ENCODE data around the gene TRAF2. TPM values are rescaled to one million over a fixed set of nuclear protein-coding genes. Genes with fewer than 3 reads are reported as not detected.

The TRAF2 gene
- total RNA-seq, 1 experiment from 2014 or later: 23.6 TPM

DNA sequence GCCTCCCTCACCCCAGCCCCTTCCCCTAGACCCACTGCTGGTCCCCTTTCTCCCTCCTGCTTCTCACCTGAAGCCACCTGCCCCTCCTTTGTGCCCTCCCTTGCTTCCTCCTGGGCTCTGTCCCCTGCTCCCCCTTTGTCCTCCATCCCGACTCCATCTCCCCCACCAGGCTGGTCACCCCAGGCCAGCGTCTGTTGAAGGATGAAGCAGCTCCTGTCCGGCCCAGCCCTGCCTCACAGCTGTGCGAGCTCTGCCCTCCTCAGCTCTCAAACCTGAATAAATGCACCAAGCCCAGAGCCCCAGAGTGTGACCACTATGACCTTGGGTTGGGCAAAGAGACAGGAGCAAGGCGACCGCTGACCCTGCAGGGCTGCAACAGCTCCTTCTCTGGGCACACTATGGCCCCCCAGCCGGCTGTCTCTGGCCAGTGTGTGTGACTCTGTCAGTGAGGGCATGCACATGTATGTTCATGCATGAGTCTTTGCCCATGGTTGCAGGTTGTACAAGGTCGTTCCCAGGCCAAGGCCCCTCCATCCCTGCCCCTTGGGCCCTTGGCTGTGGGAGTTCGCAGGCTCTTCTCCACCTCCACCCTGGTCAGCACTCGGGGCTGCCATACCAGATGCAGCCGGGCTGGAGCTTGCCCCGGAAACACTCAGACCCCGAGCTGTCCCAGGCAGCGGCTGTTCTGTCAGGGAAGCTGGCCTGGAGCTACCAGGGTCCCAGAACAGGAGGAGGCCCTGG is 69.1 kb downstream of the TRAF2 start:
- no peak overlapping the region for H3K4me3 ChIP-seq
- H3K36me3 ChIP-seq: no peaks in the 10 kb centered on the region
- no peak for DNase-seq
- H3K27ac ChIP-seq: no peak overlapping the region
- no peaks in the 10 kb centered on the region for H3K9me3 ChIP-seq (replicated peaks)
- peaks cover 50% of the 10 kb centered on the region for H3K27me3 ChIP-seq
- no peaks in the 10 kb centered on the region for H3K4me1 ChIP-seq

DNA sequence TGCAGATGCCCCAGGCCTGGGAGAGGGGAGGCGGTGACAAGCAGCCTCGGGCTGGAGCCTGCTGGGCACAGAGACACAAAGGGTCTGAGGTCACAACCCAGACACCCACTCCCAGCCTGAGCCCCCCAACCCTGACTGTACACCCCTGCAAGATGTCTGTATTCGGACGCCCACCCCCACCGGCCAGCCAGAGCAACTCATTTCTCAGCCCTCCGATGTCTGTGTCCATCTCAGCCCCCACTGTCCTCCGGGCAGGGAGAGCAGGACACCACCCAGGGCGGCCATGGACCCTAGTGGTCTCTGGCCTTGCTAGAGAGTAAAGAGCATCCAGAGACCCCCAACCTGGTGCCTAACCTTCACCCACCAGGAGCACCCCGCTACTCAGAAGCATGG is 69.6 kb downstream of the TRAF2 start:
- H3K27me3 ChIP-seq: peaks cover 49% of the 10 kb centered on the region
- DNase-seq: no peak
- no peaks in the 10 kb centered on the region for H3K9me3 ChIP-seq (replicated peaks)
- no peak overlapping the region for H3K4me3 ChIP-seq
- no peak overlapping the region for H3K27ac ChIP-seq
- no peaks in the 10 kb centered on the region for H3K4me1 ChIP-seq
- H3K36me3 ChIP-seq: no peaks in the 10 kb centered on the region

DNA sequence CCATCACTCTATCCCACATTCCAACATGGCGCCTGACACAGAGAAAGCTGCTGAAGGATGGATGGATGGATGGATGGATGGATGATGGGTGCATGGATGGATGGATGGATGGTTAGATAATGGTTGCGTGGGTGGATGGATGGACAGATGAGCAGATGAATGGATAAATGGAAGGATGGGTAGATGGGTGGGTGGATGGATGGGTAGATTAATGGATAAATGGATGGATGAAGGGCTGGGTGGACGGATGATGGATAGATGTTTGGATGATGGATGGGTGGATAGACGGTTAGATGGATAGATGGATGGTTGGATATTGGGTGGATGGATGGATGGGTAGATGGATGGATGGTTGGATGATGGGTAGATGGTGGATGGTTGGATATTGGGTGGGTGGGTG is 70.3 kb downstream of the TRAF2 start:
- H3K36me3 ChIP-seq: no peaks in the 10 kb centered on the region
- peaks cover 48% of the 10 kb centered on the region for H3K27me3 ChIP-seq
- H3K9me3 ChIP-seq (replicated peaks): no peaks in the 10 kb centered on the region
- H3K4me1 ChIP-seq: no peaks in the 10 kb centered on the region
- no peak for DNase-seq
- H3K4me3 ChIP-seq: no peak overlapping the region
- H3K27ac ChIP-seq: no peak overlapping the region

- no peak for DNase-seq
These were observed 71.1 kb downstream of the TRAF2 start for GRCh38 chr9:136957461-136957860.

GRCh38 chr9:136957901-136958300 is 71.6 kb downstream of the TRAF2 start:
- Histone ChIP-seq H3K4me3 (no peak overlapping the region), H3K36me3 (no peaks in the 10 kb centered on the region), H3K9me3 (replicated peaks) (no peaks in the 10 kb centered on the region), H3K27me3 (peaks cover 47% of the 10 kb centered on the region), H3K4me1 (peaks cover 1% of the 10 kb centered on the region; the same call in 1 of the 2 replicates), H3K27ac (no peak overlapping the region)
- no peak for DNase-seq

More at GRCh38 chr9:136957461-136957860, 71.1 kb downstream of the TRAF2 start:
- Histone ChIP-seq H3K4me3 (no peak overlapping the region), H3K27me3 (peaks cover 47% of the 10 kb centered on the region), H3K36me3 (no peaks in the 10 kb centered on the region), H3K9me3 (replicated peaks) (no peaks in the 10 kb centered on the region), H3K4me1 (no peaks in the 10 kb centered on the region), H3K27ac (no peak overlapping the region)

- peaks cover 50% of the 10 kb centered on the region for H3K27me3 ChIP-seq
These were observed 72.2 kb downstream of the TRAF2 start for GRCh38 chr9:136958473-136958872.

GRCh38 chr9:136958898-136959850 is 72.9 kb downstream of the TRAF2 start:
- no peaks in the 10 kb centered on the region for H3K9me3 ChIP-seq (replicated peaks)
- peaks cover 49% of the 10 kb centered on the region for H3K27me3 ChIP-seq
- DNase-seq: no peak

More at GRCh38 chr9:136958473-136958872, 72.2 kb downstream of the TRAF2 start:
- DNase-seq: no peak
- Histone ChIP-seq H3K4me3 (no peak overlapping the region), H3K27ac (no peak overlapping the region), H3K4me1 (peaks cover 3% of the 10 kb centered on the region; the same call in 1 of the 2 replicates), H3K36me3 (no peaks in the 10 kb centered on the region), H3K9me3 (replicated peaks) (no peaks in the 10 kb centered on the region)

DNA sequence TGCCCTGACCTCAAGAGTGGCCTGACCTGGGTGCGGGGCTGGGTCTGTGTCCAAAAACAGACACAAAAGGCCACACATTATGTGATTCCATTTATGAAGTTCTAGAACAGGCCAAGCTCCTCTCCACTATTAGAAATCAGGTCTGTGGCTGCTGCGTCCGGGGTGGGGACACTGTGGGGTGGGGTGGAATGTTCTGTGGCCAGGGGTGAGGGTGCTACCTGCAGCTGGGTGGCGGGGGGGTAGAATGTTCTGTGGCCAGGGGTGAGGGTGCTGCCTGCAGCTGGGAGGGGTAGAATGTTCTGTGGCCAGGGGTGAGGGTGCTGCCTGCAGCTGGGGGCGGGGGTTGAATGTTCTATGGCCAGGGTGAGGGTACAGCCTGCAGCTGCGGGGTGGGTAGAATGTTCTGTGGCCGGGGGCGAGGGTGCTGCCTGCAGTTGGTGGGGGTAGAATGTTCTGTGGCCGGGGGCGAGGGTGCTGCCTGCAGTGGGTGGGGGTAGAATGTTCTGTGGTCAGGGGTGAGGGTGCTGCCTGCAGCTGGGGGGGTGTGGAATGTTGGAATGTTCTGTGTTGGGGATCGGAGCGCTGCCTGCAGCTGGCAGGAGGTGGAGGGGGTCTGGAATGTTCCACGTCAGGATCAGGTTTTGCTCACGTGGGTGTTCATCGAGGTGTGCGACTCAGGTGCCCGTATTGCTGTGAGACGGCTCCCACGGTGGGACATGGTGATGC is 74.1 kb downstream of the TRAF2 start:
- Histone ChIP-seq H3K27ac (no peak overlapping the region), H3K36me3 (no peaks in the 10 kb centered on the region), H3K27me3 (peaks cover 49% of the 10 kb centered on the region), H3K9me3 (replicated peaks) (no peaks in the 10 kb centered on the region), H3K4me1 (peaks cover 3% of the 10 kb centered on the region; the same call in 1 of the 2 replicates), H3K4me3 (no peak overlapping the region)
- no peak for DNase-seq

More at GRCh38 chr9:136958898-136959850, 72.9 kb downstream of the TRAF2 start:
- Histone ChIP-seq H3K27ac (no peak overlapping the region), H3K4me3 (no peak overlapping the region), H3K36me3 (no peaks in the 10 kb centered on the region), H3K4me1 (peaks cover 3% of the 10 kb centered on the region; the same call in 1 of the 2 replicates)

GRCh38 chr9:136960938-136961275 is 74.6 kb downstream of the TRAF2 start:
- no peaks in the 10 kb centered on the region for H3K9me3 ChIP-seq (replicated peaks)
- peaks cover 51% of the 10 kb centered on the region for H3K27me3 ChIP-seq
- peaks cover 3% of the 10 kb centered on the region; the same call in 1 of the 2 replicates for H3K4me1 ChIP-seq
- H3K36me3 ChIP-seq: no peaks in the 10 kb centered on the region
- no peak overlapping the region for H3K27ac ChIP-seq
- no peak overlapping the region for H3K4me3 ChIP-seq
- no peak for DNase-seq

DNA sequence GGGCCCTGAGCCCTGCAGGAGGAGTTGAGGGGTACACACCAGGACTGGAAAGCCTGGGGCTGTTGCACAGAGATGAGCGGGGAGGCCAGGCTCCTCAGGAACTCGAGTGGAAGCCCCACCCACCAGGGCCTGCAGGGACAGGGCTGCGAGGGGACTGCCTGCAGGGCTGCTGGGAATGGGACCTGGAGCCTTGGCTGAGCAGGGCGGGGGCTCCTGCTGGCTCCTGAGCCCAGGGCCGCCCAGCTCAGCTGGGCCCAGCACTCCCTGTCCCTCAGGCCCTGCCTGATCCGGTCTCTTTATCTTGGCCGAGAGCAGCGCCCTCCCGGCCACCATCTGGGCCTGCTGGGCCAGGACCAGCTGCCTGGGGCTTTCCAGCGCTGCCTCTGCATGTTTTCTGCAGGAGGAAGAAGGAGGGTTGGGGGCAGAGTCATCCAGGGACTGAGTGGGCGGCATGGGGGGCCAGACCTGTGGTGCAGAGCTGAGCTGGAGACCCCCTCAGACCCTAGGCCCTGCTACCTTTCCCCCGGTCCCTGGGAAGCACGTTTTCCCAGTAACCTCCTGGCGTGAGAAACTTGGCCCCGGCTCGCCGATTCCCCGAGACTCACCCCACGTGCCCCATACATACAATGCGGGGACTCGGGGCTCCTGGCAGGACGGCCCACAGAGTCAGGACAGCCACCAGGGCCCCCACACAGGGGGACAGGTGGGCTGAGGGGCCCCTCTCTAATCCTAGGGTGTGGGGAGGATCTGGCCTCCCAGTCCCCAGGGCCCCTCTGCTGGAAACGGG is 75.2 kb downstream of the TRAF2 start:
- Histone ChIP-seq H3K27ac (no peak overlapping the region), H3K9me3 (replicated peaks) (no peaks in the 10 kb centered on the region), H3K36me3 (no peaks in the 10 kb centered on the region), H3K4me3 (no peak overlapping the region), H3K4me1 (peaks cover 3% of the 10 kb centered on the region; the same call in 1 of the 2 replicates), H3K27me3 (peaks cover 55% of the 10 kb centered on the region)
- DNase-seq: no peak

- H3K4me1 ChIP-seq: peaks cover 3% of the 10 kb centered on the region; the same call in 1 of the 2 replicates
- H3K27ac ChIP-seq: no peak overlapping the region
- no peaks in the 10 kb centered on the region for H3K36me3 ChIP-seq
- H3K27me3 ChIP-seq: peaks cover 58% of the 10 kb centered on the region
- no peak overlapping the region for H3K4me3 ChIP-seq
- DNase-seq: no peak
- no peaks in the 10 kb centered on the region for H3K9me3 ChIP-seq (replicated peaks)
These were observed 75.8 kb downstream of the TRAF2 start for GRCh38 chr9:136962163-136962562.

DNA sequence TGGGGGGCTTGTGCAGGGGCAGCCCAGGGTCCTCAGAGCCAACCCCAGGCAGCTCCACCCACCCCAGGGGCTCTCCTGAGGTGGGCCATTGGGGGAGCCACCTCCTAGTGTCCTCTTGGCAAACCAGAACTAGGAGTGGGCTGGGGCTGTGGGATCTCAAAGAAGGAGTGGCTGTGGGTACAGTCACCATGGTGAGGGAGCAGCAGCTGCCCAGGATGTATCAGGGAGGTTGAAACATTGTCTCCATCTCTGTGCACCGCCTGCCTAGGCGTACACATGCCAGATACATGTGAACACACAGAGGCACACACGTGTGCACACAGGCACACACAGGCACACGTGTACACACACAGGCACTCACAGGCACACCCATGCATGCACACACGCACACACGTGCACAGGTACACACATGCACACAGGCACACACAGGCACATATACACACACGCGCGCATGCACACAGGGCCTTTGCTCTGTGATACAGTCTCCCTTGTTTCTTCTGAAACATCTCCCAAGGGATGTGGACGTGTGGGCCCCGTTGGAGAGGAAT is 76.5 kb downstream of the TRAF2 start:
- Histone ChIP-seq H3K4me3 (no peak overlapping the region), H3K9me3 (replicated peaks) (no peaks in the 10 kb centered on the region)

DNA sequence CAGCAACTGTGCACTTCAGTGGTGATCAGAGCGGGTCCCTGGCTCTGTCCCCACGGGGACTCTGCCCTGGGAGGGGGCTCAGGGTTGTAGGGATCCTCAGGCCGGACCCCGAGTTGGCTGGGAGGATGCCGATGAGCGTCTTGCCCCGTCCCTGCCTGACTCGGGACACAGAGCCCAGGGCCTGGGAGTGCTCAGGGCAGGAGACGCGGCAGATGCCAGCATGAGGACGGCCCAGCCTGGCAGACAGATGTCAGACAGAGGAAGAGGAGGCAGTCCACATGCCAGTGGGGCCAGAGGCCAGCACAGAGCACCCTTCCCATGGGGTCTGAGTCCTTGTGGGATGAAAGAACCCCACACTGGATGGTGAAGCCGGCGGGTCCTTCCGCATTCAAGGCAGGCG is 77.0 kb downstream of the TRAF2 start:
- Histone ChIP-seq H3K9me3 (replicated peaks) (no peaks in the 10 kb centered on the region), H3K36me3 (no peaks in the 10 kb centered on the region), H3K4me1 (peaks cover 3% of the 10 kb centered on the region; the same call in 1 of the 2 replicates), H3K27ac (no peak overlapping the region), H3K4me3 (no peak overlapping the region), H3K27me3 (peaks cover 67% of the 10 kb centered on the region)
- no peak for DNase-seq

More for the DNA sequence above, 76.5 kb downstream of the TRAF2 start:
- no peak for DNase-seq
- Histone ChIP-seq H3K27me3 (peaks cover 61% of the 10 kb centered on the region), H3K27ac (no peak overlapping the region), H3K36me3 (no peaks in the 10 kb centered on the region), H3K4me1 (peaks cover 3% of the 10 kb centered on the region; the same call in 1 of the 2 replicates)
